Activated T-cell treated with anti-CD3 and anti-CD28 coated beads, Interleukin-2, amount 50 U/mL, for 72 hours (primary cell): Measurements from ENCODE around the gene DNAJC5. TPM values are rescaled to one million over a fixed set of nuclear protein-coding genes. Genes with fewer than 3 reads are reported as not detected.

Source experiments
- ATAC-seq, 2 donors: fragments of 150-1000 bp; cut with Tn5 transposase; replicated peaks in 1 of 2; 2 replicates each; pipeline ENCODE4 v1.10.0; 2021; ENCODE audit warnings: moderate library complexity in 2 of 2, mild to moderate bottlenecking in 1 of 2
- DNase-seq, 2 donors: peaks; one replicate each; pipeline ENCODE4 v3.0.0; 2021 to 2022; ENCODE audit warnings: mixed read lengths in 1 of 2
- H3K27ac Mint-ChIP-seq: one replicate; pipeline ENCODE4 v1.8.0; 2022; ENCODE audit warnings: mild to moderate bottlenecking, moderate library complexity, mixed read lengths
- H3K27me3 Mint-ChIP-seq: one replicate; pipeline ENCODE4 v1.8.0; 2022; ENCODE audit warnings: low read depth, mixed read lengths
- H3K36me3 Mint-ChIP-seq, 2 donors: one replicate each; pipeline ENCODE4 v1.8.0; 2022; ENCODE audit warnings: mixed read lengths in 2 of 2, mild to moderate bottlenecking in 1 of 2; ENCODE audit not compliant: insufficient read depth in 2 of 2
- H3K4me1 Mint-ChIP-seq: one replicate; pipeline ENCODE4 v1.8.0; 2022; ENCODE audit warnings: low read depth, mixed read lengths
- H3K4me3 Mint-ChIP-seq, 2 donors: one replicate each; pipeline ENCODE4 v1.8.0; 2022; ENCODE audit warnings: mild to moderate bottlenecking in 2 of 2, mixed read lengths in 2 of 2, moderate library complexity in 2 of 2
- H3K9me3 Mint-ChIP-seq, 2 donors: one replicate each; pipeline ENCODE4 v1.8.0; 2022; ENCODE audit warnings: mixed read lengths in 2 of 2
- total RNA-seq, 2 donors: library from RNA; stranded (reverse); gene quantifications; one replicate each; pipeline ENCODE4 v1.2.3, GENCODE V29; 2022

The DNAJC5 gene
- total RNA-seq, 2 donors from 2014 or later, result 37.6 to 40.5 TPM

- no peaks in the 10 kb centered on the region for H3K4me1 Mint-ChIP-seq
- no peaks in the 10 kb centered on the region for H3K9me3 Mint-ChIP-seq
- peak in 1 of 2 donors; percentile 11 for DNase-seq
- H3K4me3 Mint-ChIP-seq, result no peak overlapping the region
- H3K27me3 Mint-ChIP-seq, result no peaks in the 10 kb centered on the region
- H3K36me3 Mint-ChIP-seq, result peaks cover 0 to 7% of the 10 kb centered on the region in 2 donors
- no peak overlapping the region for H3K27ac Mint-ChIP-seq
- ATAC-seq, result no peak
Observed at GRCh38 chr20:63934271-63935068, 39.5 kb downstream of the DNAJC5 start.

- Mint-ChIP-seq H3K27ac (no peak overlapping the region), H3K9me3 (no peaks in the 10 kb centered on the region), H3K36me3 (peaks cover 0 to 7% of the 10 kb centered on the region in 2 donors), H3K4me1 (no peaks in the 10 kb centered on the region), H3K27me3 (no peaks in the 10 kb centered on the region), H3K4me3 (no peak overlapping the region)
- DNase-seq (no peak), ATAC-seq (no peak)
Observed at GRCh38 chr20:63935447-63935846, 40.5 kb downstream of the DNAJC5 start.

GRCh38 chr20:63937596-63937995 lies 42.7 kb downstream of the DNAJC5 start:
- Mint-ChIP-seq H3K27me3 (no peaks in the 10 kb centered on the region), H3K9me3 (no peaks in the 10 kb centered on the region), H3K4me1 (peaks cover 4% of the 10 kb centered on the region), H3K27ac (no peak overlapping the region), H3K4me3 (no peak overlapping the region), H3K36me3 (peaks cover 2 to 6% of the 10 kb centered on the region in 2 donors)
- ATAC-seq (no peak), DNase-seq (no peak)

GRCh38 chr20:63939061-63939935 lies 44.4 kb downstream of the DNAJC5 start:
- Mint-ChIP-seq H3K36me3 (peaks cover 2 to 6% of the 10 kb centered on the region in 2 donors), H3K27ac (no peak overlapping the region), H3K27me3 (no peaks in the 10 kb centered on the region), H3K4me3 (no peak overlapping the region), H3K9me3 (no peaks in the 10 kb centered on the region), H3K4me1 (peaks cover 4% of the 10 kb centered on the region)
- DNase-seq (no peak), ATAC-seq (no peak)

- Mint-ChIP-seq H3K9me3 (no peaks in the 10 kb centered on the region), H3K36me3 (peaks cover 2 to 4% of the 10 kb centered on the region in 2 donors), H3K4me1 (peaks cover 4% of the 10 kb centered on the region), H3K4me3 (no peak overlapping the region), H3K27ac (no peak overlapping the region), H3K27me3 (no peaks in the 10 kb centered on the region)
- DNase-seq (no peak), ATAC-seq (no peak)
Observed at GRCh38 chr20:63940071-63940471, 45.1 kb downstream of the DNAJC5 start.

- Mint-ChIP-seq H3K27me3 (no peaks in the 10 kb centered on the region), H3K4me1 (peaks cover 4% of the 10 kb centered on the region), H3K27ac (no peak overlapping the region), H3K9me3 (no peaks in the 10 kb centered on the region), H3K4me3 (peak overlapping the region in 1 of 2 donors; percentile 40), H3K36me3 (peaks cover 2 to 3% of the 10 kb centered on the region in 2 donors)
- ATAC-seq (no peak), DNase-seq (no peak)
Observed at GRCh38 chr20:63940472-63941266, 45.7 kb downstream of the DNAJC5 start.

- H3K9me3 Mint-ChIP-seq, result no peaks in the 10 kb centered on the region
- ATAC-seq (peak; percentile 75 to 88), DNase-seq (peak; percentile 76 to 80)
- no peak overlapping the region for H3K27ac Mint-ChIP-seq
- H3K27me3 Mint-ChIP-seq, result no peaks in the 10 kb centered on the region
- peak overlapping the region in 1 of 2 donors; percentile 40 for H3K4me3 Mint-ChIP-seq
- H3K4me1 Mint-ChIP-seq, result peaks cover 4% of the 10 kb centered on the region
- H3K36me3 Mint-ChIP-seq, result peaks cover 0 to 2% of the 10 kb centered on the region in 2 donors
Observed at GRCh38 chr20:63941282-63942081, 46.6 kb downstream of the DNAJC5 start.

- DNase-seq (peak; percentile 47 to 63), ATAC-seq (peak in 1 of 2 donors; percentile 29)
- Mint-ChIP-seq H3K27me3 (no peaks in the 10 kb centered on the region), H3K36me3 (peaks cover 0 to 2% of the 10 kb centered on the region in 2 donors), H3K9me3 (no peaks in the 10 kb centered on the region), H3K4me3 (no peak overlapping the region), H3K4me1 (peaks cover 11% of the 10 kb centered on the region), H3K27ac (no peak overlapping the region)
Observed at GRCh38 chr20:63942250-63942951, 47.5 kb downstream of the DNAJC5 start.

GRCh38 chr20:63942969-63943807 lies 48.3 kb downstream of the DNAJC5 start:
- Mint-ChIP-seq H3K27me3 (no peaks in the 10 kb centered on the region), H3K27ac (no peak overlapping the region), H3K36me3 (peaks cover under 1 to 2% of the 10 kb centered on the region in 2 donors), H3K4me3 (no peak overlapping the region), H3K4me1 (peaks cover 19% of the 10 kb centered on the region), H3K9me3 (no peaks in the 10 kb centered on the region)
- DNase-seq, result no peak
- ATAC-seq, result no peak

- DNase-seq (no peak), ATAC-seq (no peak)
- Mint-ChIP-seq H3K27me3 (no peaks in the 10 kb centered on the region), H3K36me3 (peaks cover 1 to 2% of the 10 kb centered on the region in 2 donors), H3K4me3 (no peak overlapping the region), H3K27ac (no peak overlapping the region), H3K9me3 (no peaks in the 10 kb centered on the region), H3K4me1 (peaks cover 24% of the 10 kb centered on the region)
Observed at GRCh38 chr20:63943808-63944077, 48.8 kb downstream of the DNAJC5 start.
